GM18951 (cell line): ENCODE measurements around the gene SPTLC3.

Experiments
- POLR2A ChIP-seq: IDR thresholded peaks from 4 replicates; pipeline ENCODE4 v1.6.1; 2011; ENCODE audit warnings: mild to moderate bottlenecking; ENCODE audit not compliant: insufficient read length, insufficient read depth; ENCODE audit errors: extremely low read depth
- in situ Hi-C: fragments of 300-500 bp; cut with MboI; formaldehyde crosslinking; loops from one replicate; pipeline ENCODE4 v1.12.0; 2022; ENCODE audit warnings: low sequenced_read_pairs, mixed read lengths, inconsistent platforms; ENCODE audit not compliant: unreplicated experiment

The SPTLC3 gene

DNA sequence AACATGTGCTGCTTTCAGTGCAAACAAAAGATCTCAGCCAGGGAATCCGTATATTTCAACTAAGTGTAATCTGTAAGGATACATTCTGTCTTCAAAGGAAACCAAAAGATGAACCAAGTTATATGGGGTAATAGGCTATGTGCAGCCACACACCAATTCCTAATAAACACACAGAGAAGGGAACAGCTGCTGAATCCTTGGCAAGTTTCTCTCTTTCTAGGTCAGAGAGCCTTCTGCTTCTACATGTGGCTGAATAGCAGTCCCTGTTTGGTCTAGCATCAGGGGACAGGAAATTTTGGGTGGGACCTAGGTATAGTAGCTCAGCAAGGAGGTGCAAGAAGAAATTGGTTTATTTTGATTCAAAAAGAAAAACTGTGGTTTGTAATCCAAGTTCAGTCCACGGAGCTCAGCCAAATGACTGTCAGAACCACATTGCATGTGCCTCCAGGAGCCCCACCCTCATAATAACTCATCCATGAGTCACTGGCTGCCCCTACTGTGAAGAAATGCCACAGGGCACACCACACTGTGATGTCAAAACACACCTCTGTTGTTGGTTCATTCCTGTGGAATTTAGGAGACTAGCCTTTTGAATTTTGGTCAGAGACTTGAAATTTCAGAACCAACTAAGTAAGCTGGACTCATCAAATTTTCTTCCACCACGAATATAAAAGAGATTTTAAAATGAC lies 21.1 kb downstream of the SPTLC3 start:
- TF ChIP-seq POLR2A = no peak
- in situ Hi-C loops = no loop called here

DNA sequence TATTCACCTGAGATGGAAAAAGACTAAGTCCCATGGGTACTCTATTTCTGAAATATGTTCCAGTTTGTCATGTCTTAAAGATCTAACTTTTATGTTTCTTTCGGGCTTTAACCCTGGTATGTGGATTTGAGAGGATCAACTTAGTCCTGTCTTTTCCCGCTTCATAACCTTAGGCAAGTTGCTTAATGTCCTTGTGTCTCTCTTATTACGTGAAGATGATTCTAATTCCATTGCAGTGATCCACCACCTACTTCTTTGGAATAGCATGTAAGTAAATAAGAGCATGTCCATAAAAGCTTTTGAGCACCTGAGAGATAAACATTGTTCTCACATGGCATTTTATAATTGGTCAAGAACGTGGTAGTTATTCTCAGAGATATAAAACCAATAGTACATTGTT lies 23.0 kb downstream of the SPTLC3 start:
- no peak for TF ChIP-seq POLR2A
- in situ Hi-C loops = no loop called here

DNA sequence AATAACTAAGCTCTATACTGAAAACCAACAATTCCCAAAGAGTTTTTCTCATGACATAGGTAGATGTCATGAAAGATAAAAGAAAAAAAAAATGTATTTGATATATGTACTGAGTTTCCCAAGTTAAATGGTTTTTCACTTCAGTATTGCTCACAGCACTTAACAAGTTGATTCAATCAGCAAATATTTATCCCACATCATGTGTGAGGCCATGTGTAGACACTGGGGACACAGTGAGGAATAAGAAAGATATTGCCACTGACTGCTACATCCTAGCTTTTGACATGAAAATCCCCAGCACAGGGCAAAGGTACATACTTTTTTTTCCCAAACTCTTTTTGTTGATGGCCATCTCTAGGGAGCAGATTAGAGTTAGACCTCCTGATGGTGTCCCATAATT lies 25.3 kb downstream of the SPTLC3 start:
- in situ Hi-C loops = no loop called here
- no peak for TF ChIP-seq POLR2A

DNA sequence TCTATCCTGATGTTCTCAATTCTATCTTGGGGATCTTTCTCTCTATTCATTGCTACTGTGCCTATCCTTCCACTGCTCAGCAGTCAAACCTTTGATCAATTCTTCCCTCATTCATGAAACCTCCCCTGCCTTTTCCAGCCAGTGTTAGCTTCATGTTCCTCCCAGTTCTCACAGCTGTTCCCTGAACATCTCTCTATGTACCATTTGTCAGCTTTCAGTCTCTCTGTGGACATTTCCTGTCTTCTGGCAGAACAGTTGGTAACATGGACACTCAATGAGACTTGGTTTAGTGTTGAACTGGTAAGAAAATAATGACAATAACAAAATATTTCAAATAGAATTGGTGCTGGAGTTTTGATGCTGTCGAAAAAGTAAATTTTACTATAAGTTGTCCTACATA lies 26.2 kb downstream of the SPTLC3 start:
- TF ChIP-seq POLR2A = no peak
- in situ Hi-C loops = no loop called here

GRCh38 chr20:13035399-13036152 lies 26.8 kb downstream of the SPTLC3 start:
- in situ Hi-C loops = no loop called here
- no peak for TF ChIP-seq POLR2A

GRCh38 chr20:13037727-13038126 lies 29.0 kb downstream of the SPTLC3 start:
- in situ Hi-C loops = no loop called here
- TF ChIP-seq POLR2A = no peak

DNA sequence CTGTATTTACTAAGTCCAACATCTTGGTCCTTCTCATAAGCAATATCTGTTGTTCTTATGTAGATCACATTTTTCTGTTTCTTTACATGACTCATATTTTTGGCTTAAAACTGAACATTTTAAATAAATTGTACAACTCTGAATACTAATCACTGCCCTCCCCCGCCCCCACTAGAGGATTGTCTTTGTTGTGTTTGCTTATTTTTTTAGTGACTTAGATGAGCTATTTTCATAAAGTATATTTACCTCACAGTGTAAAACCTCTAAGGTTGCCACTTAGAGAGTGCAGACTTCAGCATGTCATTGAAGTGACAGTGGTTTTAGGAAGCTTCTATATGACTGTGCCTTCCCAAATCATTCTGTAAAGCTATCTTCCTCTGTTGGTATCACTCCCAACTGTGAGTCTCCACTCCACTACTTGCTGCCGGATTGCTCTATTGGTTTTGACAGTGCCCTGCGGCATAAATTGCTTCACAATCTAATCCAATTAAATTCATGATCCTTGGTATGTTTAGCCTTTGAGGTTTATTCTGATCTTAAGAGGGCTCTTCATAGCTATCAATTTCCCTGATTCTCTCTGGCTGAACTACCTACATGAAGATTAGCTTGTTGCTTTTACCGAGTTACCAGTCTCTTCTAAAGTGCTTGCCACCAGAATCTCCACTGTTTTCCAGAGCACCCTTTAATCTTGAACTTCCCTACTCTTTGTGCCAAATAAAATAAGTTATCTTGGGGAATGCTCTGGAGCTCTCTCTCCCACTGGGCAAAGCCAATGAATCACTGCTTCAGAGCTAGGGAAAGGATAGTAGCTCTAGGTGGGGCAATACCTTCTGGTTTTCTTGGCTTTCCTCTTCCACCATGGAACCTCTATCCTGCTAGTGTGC lies 33.0 kb downstream of the SPTLC3 start:
- TF ChIP-seq POLR2A = no peak
- in situ Hi-C loops = no loop called here

DNA sequence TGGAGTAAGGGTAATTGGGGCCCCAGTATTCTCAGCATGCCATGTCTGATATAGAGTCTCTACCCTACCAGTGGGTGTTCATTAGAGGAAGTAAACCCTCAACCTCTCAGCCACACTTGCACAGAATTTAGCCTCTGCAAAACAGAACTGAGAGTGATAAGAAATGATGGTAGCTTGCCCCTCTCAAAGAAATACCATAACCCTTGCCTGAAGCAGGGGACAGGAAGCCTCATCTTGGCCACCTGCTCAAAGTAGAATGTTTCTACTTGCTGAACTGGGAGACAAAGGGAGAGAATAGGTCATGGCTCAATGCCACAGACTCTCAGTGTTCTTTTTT lies 33.7 kb downstream of the SPTLC3 start:
- TF ChIP-seq POLR2A = no peak
- in situ Hi-C loops = no loop called here

DNA sequence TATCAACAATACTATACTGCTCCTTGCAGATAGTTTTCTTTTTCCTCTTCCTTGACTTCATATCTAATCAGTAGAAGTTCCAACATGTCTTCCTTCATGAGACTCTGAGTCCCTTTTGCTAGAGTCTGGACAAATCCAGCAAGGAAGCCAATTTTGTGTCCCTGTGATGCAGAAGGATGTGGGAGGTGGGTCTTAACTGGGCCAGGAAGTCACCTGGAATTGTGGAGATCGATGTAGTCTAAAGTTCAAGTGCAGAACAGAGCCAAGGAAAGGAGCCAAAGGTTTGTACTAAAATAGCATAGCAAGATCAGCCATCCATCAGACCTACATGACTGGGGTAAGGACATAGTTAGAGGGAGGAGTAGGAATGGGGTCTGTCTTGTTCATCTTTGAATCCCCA lies 37.6 kb downstream of the SPTLC3 start:
- TF ChIP-seq POLR2A = no peak
- in situ Hi-C loops = no loop called here

GRCh38 chr20:13054011-13054410 lies 45.2 kb downstream of the SPTLC3 start:
- TF ChIP-seq POLR2A = no peak
- in situ Hi-C loops = no loop called here

DNA sequence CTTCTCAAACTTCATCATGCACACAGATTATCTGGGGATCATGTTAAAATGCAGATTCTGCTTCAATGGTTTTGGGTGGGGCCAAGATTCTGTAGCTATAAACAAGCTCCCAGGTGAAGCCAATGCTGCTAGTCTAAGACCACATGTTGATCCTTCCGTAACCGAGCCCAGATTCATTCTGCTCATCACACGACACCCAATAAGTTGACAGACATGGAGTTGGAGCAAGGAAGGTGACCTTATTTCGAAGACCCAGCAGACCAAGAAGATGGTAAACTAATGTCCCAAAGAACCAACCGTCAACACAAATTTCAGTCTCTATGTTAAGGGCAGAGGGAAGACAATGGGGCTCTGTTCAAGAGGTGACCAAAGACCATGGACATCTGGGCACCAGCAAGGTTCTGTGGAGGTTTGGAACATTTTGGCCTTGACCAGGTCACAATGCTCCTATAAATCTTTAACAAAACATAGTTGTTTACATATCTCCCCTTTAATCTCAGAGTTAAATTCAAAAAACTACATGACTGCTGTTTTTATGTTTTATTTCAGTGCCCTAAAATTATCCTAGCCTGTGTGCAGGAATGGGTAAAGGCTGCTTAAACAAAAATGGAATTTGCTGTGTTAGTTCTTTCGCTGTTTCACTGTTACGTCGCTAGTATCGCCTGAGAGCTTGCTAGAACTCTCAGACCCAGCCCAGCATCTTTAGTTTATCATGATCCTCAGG lies 50.1 kb downstream of the SPTLC3 start:
- no peak for TF ChIP-seq POLR2A
- in situ Hi-C loops = no loop called here

DNA sequence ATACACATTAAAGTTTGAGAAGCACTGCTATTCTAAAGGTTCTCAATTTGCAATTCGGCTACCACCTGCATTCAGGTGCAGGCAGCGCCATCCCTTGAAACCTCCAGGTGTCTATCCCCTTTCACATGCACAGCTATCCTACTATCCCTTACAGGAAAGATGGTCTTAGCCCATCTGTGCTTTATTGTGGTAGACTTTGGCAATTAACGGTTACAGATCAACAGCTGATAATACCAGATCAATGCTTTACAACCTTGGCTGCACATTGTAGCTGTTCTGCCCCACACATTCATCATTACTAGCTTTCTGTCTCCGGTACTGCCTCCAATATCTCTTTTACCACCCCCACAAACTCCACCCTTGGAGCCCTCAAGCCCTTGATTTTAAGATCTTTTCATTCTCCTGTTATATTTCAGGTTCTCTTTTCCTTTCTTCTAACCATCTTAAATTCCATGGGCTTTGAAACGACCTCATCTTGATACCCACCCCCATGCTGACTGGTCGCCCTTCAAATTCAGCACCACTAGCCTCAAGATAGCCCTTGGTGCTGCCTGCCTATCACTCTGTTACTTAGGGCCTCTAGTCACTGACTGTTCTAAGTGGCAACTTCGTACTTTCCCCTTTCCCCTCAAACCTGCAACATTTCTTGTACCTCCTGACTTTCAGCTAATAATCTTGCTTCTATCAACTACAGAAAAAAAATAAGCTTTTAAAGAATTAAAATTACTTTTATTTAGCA lies 50.8 kb downstream of the SPTLC3 start:
- TF ChIP-seq POLR2A = no peak
- in situ Hi-C loops = no loop called here
